ENCODE measurements around the gene CDHR4.
"Not testable (repeated sequence)": the region's sequence is repeated elsewhere in the genome, so short reads cannot be mapped to it uniquely, and the experiment has no call there.

Gene CDHR4, protein sequence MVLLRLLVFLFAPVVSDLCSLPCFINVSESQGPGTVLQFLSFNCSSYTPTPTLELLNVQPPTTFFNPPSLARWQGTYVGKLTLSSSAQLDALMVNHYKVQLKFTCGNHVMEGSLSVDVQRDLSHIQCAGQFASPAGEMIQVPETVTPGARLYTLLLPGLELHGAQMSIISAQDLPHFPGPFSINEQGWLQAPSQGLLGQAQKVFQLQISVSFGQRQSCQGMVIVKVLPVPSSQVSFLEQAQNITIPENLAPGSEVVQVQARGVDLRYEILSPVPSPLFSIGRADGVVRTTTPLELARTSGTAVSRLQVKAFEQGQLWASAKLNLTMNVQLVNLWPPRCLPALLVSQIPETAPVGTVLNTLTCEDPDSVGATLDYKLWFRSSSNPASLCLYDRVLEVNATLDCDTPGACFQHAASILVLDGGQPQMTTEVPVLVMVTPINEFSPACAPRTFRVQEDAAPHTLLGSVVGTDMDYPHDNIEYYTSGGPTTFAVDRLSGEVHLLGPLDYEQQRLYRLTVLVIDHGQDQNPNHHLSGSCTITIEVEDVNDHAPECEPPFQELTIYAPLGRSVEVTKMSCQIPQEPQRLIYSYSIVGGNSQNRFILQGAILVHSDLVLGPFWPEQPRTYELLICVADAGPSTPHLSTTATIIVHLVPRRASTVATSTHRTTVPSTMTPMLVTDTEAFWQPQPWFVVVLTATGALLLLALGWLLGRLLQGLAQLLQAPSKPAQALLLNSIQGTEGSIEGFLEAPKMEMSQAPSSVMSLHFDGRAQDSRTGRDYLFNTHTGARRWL

DNA sequence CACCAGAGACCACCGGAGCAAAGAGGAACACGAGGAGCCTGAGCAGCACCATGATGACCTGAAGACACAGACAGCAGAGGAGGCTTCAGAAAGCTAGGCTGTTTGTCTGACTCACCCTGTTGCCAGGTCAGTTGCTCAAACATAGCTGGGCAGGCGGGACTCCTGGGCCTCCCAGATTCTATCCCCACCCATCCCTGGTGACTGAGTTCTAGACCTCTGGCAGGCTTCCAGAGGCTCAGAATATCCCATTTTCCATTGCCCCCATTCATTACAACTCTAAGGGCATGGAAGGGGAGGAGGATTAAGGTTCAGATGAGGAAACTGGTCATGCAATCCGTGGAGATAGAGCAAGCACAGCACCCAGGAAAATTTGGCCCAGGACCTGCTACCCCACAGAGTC is at the start of gene CDHR4:
Gene CDHR4, minus strand, starts transcription at position 113 of the 400 bp plus-strand sequence. Its CDS starts 61 bp downstream, at position 52.
- no peak for DNase-seq

GRCh38 chr3:49845694-49846093 is 46.0 kb upstream of the CDHR4 start:
- no peak for DNase-seq

DNA sequence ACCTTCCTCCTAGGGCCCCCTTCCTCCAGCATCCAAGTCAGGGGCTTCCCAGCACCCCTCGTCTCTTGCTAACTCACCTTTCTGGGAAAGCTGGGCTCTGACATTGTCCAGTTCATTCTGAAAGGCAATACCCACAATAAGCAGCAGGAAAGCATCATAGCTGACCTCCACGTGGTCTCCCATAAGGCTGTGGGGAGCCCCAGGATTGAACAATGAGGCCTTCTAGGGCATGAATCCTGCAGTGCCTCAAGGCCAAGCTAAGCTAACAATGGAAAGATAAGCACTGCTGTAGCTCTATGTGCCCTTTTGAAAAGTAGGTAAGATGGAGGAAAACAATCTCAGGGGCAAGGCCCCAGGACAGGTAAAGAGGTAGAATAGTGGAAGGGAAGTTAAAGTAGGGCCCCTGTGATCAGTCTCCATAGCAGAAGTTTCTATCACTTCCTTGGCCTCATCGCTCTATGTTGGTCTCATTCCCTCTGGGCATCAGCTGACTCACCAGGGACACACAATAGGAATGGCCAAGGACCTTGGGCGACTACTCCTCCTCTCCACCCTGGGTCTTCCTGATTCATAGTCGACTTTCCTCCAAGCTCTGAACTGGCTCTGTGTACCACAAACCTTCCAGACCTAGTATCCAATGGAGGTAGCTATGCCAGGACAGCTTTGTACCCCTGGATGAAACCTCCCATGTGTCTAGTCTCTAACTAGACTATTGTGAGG is 45.0 kb upstream of the CDHR4 start:
- DNase-seq = no peak

DNA sequence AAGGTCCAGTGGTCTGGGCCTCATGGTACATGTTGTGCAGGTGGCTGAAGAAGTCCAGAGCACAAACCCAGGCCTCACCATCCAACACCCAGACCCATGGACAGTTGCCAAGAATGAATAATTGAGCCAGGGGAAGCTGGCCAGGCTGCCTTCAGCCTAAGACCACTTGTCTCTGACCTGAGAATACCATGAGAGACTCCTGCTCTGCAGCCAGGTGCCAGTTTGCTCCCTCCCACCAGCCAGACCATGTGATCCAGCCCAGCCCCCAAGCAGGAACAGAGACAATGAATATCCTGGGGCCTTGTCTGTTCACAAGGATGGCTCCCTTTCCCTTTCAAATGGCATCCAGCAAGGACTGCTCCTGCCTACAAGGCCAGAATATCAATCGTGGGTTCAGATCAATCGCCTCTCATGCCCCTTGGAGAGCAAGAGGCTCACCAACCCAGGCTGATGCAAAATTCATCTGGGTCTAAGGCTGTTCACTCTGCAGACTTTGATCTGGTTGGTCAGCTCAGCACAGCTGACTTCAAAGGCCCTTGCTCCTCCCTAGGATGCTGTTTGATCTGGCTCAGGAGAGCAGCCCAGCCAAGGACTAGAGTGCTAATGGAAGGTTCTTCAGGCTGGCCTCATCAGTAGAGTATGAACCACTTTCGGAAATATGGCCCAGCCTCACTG is 43.3 kb upstream of the CDHR4 start:
- DNase-seq = no peak

GRCh38 chr3:49841806-49842205 is 42.1 kb upstream of the CDHR4 start:
- no peak for DNase-seq

- no peak for DNase-seq
These were observed 41.5 kb upstream of the CDHR4 start for GRCh38 chr3:49841126-49841696.

DNA sequence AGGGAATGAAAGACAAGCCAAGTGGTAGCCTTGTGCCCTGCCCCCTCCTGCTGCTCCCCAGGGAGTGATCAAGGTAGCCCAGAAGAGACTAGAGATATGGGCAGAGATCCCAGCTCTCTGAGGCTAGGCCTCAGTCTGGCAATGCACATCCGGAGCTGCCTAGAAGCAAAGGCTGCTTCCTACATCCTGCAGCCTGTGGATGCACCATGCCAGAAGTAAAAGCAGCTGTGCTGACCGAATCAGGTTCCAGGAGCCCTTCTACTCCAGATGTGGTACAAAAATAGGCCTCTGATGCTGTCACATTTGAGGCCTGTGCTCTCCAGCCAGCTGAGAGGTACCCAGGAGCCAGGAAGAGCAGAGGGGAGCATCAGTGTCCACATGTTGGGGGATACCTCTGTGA is 40.7 kb upstream of the CDHR4 start:
- no peak for DNase-seq

DNA sequence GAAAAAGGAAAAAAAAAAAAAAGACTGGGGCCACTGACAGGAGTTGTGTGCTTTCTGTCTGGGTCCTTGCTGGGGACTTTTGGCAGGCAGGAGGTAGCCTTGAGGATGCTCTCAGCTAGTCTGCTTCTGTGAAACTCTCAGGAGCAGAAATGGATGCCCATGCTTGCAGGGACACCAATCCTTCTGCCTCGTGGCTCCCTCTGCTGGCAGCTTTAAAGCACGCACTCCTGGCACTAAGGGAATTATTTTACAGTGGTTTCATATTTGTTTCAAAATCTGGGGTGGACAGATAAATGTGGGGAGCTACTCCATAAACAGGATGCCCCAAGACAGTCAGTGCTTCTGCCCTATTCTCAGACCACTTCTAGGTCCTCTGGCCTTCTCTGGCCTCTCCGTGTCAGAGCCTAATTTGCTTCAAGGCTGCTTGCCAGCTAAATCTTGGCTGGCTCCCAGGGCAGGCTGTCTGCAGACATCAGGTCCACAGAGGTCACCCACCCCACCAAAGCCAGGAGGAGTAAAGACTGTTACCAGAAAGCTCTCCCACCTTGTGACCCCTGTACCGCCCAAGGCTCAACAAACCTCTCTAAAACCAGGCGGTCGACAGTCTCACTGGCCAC is 39.6 kb upstream of the CDHR4 start:
- DNase-seq = peak; percentile 70

DNA sequence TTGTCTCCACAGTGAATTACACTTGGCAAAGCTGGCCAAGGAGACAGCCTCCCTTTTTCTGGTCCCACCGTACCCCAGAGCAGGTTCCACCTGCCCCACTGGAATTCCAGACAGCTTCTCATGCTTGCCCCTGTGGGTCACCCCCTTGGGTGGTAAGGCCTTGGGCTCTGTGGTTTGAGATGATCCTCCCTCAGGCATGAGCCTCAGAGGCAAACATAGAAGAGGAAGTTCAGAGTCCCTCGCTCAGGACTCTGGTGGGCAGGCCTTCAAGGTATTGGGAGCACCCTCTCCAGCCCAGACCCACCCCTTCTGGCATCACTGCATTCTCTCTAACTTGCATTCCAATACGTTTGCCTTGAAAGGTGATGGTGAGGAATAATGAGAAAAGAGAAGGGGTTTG is 31.7 kb upstream of the CDHR4 start:
- no peak for DNase-seq

DNA sequence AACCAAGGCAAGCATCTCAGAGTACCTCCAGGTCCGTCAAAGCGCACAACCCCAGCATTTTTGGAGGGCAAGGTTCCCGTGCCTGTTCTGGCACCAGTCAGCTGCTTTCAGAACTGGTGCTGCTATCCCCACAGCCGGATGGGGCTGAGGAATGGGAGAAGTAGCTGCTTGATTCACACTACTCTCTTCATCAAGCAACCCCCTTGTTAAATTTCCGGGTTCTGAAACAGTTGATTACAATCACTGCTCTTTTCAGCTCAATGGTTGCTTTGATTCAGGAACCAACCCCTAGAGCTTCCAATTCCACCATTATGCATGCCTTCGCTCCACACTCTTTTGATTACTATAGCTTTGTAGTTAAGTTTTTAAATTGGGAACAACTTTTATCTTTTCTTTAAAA is 26.3 kb upstream of the CDHR4 start:
- DNase-seq = no peak

GRCh38 chr3:49823131-49823530 is 23.5 kb upstream of the CDHR4 start:
- DNase-seq = not testable (repeated sequence)

DNA sequence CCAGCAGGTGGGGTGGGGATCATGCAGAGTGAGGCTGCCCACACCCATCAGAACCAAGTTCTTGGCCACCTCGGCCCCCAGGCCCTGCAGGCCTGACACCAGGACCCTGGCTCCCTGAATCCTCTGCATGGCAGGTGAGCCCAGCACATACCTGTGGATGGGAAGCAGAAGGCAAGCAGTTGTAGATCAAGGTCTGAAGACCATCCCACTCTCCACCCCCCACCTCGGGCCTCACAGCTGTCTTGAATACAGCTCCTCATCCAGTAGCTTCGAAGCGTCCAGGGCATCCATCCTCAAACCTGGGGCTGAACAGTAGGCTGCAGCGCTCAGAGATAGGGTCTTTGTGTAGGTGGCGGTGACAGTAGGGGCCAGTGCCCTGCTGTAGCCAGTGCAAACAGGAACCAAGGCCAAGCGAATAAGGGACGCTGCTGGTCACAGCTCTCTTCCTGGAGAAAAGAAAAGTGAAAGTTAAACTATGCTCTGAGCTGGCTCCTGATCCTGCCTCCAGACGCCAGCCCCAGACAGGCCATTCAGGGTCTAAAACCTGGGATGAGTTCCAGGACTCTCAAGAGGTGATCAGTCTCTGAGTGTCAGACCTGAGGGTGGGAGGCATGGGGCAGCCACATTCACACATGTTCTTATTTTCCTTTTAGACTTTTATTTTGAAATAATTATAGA is 14.0 kb upstream of the CDHR4 start, which contains the start of gene UBA7:
Gene UBA7, minus strand, starts transcription at position 457 of the 678 bp plus-strand sequence. Its CDS starts 166 bp downstream, at position 291.
- DNase-seq = no peak

DNA sequence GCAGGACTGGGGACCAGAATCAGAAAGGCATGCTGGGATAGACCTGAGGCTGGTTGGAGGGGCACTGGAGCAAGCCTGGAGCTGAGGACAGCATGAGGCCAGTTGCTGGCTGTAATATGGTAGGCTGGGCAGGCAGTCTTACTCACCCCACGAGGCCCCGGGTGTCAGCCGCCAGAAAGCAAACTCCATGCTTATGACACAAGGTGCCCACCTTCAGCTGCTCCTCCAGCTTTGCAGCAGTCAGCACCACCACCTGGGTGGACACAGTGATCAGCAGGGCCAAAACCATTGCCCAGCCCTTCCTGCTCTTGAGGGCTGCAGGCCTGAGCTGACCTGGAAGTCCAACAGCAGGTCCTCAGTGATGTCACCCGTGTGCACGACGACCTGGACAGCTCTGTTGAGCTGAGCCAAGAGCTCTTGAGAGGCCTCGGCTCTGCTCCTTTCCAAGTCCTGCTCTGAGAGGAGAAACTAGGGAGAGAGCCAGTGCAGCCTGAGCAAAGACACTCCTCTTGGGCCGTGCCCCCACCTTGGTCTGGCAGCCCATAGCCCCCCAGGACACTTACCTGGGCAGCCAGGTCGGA is 13.3 kb upstream of the CDHR4 start:
- no peak for DNase-seq

DNA sequence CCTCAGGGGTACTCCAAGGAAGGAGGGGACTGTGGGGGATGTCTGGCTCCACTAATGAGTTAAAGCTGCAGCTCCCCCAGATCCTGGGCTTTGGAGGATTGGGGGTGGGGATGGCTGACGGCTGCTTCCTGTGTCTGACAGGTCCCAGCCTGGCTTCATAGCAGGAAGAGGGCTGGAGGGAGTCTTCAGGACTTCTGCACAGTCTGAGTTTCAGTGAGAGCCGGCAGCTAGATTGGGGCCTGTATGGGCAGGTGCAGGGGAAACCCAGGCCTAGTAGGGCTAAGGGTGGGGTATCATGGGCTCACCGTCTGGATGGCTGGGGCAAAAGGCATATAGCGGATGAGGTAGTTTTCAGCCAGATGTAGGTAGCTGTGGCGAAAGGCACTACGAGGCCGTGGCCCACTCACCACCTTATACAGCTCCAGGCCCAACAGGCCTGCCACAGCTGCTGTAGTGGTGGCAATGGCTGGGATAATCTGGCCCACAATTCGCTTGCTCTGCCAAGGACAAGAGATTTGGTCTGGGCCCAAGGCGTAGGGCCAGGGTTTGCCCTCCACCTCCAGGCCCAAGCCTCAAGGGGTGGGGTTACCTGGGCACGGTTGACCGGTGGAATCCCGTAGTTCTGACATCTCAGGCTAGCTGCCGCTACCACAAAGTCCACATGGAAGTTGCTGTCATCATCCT is 7.9 kb upstream of the CDHR4 start:
- no peak for DNase-seq

DNA sequence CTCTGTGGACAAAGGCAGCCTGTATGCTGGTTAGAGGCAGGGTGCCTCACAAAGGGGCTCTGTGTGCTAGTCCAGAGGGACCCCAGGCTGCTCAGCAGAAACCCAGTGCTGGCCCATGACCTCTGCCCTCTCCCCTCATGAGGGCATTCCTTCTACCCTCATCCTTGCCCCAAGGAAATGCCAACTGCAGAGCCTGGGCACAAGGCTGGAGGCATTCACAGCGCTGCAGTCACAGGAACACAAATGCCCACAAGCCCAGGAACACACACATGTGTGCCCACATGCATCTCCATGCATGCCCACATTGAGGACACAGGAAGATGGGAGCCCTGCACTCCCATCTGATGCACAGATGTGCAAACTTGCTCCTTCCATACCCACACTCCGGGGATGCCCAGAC is 7.2 kb upstream of the CDHR4 start:
- DNase-seq = no peak

DNA sequence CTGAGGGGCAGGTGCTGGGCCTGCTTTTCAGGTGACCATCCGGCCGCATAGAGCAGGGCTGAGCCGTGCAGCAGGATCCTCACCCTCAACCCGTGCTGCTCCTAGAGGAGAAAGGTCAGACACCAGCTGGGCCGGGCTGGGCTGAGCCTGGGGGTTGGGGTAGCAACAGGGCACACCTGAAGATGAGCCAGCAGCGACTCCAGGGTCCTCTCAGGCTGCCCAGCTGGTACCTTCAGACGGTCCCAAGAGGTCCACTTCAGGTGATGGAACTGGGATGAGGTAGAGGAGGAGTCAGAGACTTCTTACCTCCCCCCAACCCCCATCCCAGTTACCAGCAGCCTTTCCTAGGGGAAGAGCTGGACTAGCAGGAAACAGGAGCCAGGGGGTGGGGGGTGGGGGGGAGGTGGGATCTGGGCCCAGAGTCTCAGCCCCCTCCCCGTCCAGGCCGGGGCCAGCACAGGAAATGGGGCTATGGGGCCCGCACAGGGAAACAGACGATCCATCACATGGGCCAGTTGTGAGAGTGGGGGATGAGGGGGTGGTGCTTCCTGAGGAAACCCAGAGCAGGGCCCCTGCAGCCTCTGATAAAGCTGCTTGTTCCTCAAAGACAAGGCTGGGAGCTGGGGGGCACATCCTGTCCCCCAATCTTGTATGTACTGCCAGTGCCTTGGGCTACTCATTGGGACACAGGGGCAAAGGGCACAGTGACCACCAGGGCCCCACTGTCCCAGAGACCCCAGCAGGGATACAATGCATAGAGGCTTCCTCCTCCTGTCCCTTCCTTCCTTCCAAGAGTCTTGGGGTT is 6.4 kb upstream of the CDHR4 start:
- DNase-seq = no peak

GRCh38 chr3:49805367-49805782 is 5.7 kb upstream of the CDHR4 start:
- DNase-seq = no peak

DNA sequence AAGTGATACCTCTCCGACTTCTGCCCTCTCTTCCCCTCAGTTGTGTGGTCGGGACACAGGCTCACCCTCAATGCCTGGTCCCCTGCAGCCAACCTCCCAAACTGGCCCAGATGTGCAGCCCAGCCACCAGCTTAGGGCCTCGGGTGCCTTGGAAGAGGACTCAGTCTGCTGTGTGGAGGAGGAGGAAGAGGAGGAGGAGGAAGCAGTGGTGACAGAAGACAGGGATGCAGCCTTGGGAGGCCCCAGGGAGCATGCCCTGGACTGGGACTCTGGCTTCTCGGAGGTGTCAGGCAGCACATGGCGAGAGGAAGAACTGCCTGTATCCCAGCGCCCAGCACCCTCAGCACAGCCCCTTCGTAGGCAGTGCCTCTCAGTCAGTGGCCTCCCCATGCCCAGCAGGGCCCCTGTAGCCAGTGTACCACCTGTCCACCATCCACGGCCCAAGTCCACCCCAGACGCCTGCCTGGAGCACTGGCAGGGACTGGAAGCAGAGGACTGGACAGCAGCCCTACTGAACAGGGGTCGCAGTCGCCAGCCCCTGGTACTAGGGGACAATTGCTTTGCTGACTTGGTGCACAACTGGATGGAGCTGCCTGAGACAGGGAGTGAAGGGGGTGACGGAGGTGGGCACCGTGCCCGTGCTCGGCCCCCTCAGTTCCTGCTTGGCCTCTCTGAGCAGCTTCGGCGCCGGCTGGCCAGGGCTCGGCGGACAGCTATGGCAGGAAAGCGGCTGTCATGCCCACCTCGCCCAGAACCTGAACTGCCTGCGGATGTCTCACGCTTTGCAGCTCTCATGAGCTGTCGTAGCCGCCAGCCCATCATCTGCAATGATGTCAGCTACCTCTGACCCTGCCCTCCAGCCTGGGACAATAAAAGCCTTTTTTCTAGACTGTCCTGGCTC is 4.7 kb upstream of the CDHR4 start:
- no peak for DNase-seq
